WTC11 (cell line): ENCODE measurements around the gene MITF. TPM values are rescaled to one million over a fixed set of nuclear protein-coding genes. Genes with fewer than 3 reads are reported as not detected.

Experiments
- ATAC-seq: fragments of 200-7000 bp; cut with Tn5 transposase; 2 replicates; pipeline ENCODE4 v1.10.0; 2021; ENCODE audit warnings: mild to moderate bottlenecking, moderate library complexity
- CTCF ChIA-PET: fragments of 300-600 bp; sonication (Branson Sonifier 250); formaldehyde crosslinking; loops from one replicate; lab custom pipeline; 2021; ENCODE audit warnings: antibody characterized with exemption; lab: Charles Lee
- POLR2A ChIA-PET: fragments of 350-600 bp; sonication (Branson Sonifier 250); formaldehyde crosslinking; loops from one replicate; lab custom pipeline; 2021; ENCODE audit warnings: antibody characterized with exemption; lab: Charles Lee
- DNase-seq: peaks from one replicate; pipeline ENCODE4 v3.0.0; 2021; ENCODE audit warnings: low spot score
- H3K27ac Mint-ChIP-seq: 2 replicates; pipeline ENCODE4 v1.8.0; 2021; ENCODE audit warnings: mixed read lengths
- H3K27me3 Mint-ChIP-seq: 2 replicates; pipeline ENCODE4 v1.8.0; 2021; ENCODE audit warnings: low read depth, mild to moderate bottlenecking, moderate library complexity, mixed read lengths
- H3K36me3 Mint-ChIP-seq: 2 replicates; pipeline ENCODE4 v1.8.0; 2021; ENCODE audit warnings: mixed read lengths
- H3K4me1 Mint-ChIP-seq: 2 replicates; pipeline ENCODE4 v1.8.0; 2022; ENCODE audit warnings: mixed read lengths
- H3K4me3 Mint-ChIP-seq: 2 replicates; pipeline ENCODE4 v1.8.0; 2021; ENCODE audit warnings: mild to moderate bottlenecking, moderate library complexity, mixed read lengths
- H3K9me3 Mint-ChIP-seq: 2 replicates; pipeline ENCODE4 v1.8.0; 2021; ENCODE audit warnings: mixed read lengths
- CREM ChIP-seq: sonication (generic); formaldehyde crosslinking; IDR thresholded peaks from 2 replicates; pipeline ENCODE4 v1.8.1; 2022; ENCODE audit warnings: mild to moderate bottlenecking, missing genetic modification reagents, moderate library complexity
- EMX1 ChIP-seq: fragments of 250-450 bp; sonication (Bioruptor Pico); IDR thresholded peaks from 2 replicates; pipeline ENCODE4 v1.8.0; 2021; ENCODE audit warnings: mild to moderate bottlenecking
- HMGA2 ChIP-seq: fragments of 250-450 bp; sonication (Bioruptor Pico); IDR thresholded peaks from 2 replicates; pipeline ENCODE4 v1.4.0; 2021; ENCODE audit warnings: mild to moderate bottlenecking, moderate library complexity
- JAZF1 ChIP-seq: fragments of 250-450 bp; sonication (Bioruptor Pico); IDR thresholded peaks from 2 replicates; pipeline ENCODE4 v1.9.0; 2021; ENCODE audit warnings: moderate library complexity, mild to moderate bottlenecking, inconsistent platforms
- KAT7 ChIP-seq: sonication (generic); formaldehyde crosslinking; IDR thresholded peaks from 2 replicates; pipeline ENCODE4 v1.8.1; 2023; ENCODE audit warnings: missing genetic modification reagents, mild to moderate bottlenecking, borderline replicate concordance
- NR1H2 ChIP-seq: sonication (generic); formaldehyde crosslinking; IDR thresholded peaks from 2 replicates; pipeline ENCODE4 v1.9.0; 2021; ENCODE audit warnings: mild to moderate bottlenecking, moderate library complexity, missing genetic modification reagents
- PRRX2 ChIP-seq: fragments of 250-450 bp; sonication (Bioruptor Pico); IDR thresholded peaks from 2 replicates; pipeline ENCODE4 v1.8.0; 2021; ENCODE audit warnings: mild to moderate bottlenecking
- SMAD4 ChIP-seq: sonication (generic); formaldehyde crosslinking; IDR thresholded peaks from 2 replicates; pipeline ENCODE4 v1.8.0; 2022; ENCODE audit warnings: mild to moderate bottlenecking, missing genetic modification reagents
- SOX15 ChIP-seq: fragments of 250-450 bp; sonication (Bioruptor Pico); IDR thresholded peaks from 2 replicates; pipeline ENCODE4 v1.9.0; 2021; ENCODE audit warnings: mild to moderate bottlenecking
- TEAD4 ChIP-seq: sonication (generic); formaldehyde crosslinking; IDR thresholded peaks from 2 replicates; pipeline ENCODE4 v1.8.0; 2022; ENCODE audit warnings: mild to moderate bottlenecking, missing genetic modification reagents
- ZNF263 ChIP-seq: sonication (generic); formaldehyde crosslinking; IDR thresholded peaks from 2 replicates; pipeline ENCODE4 v1.8.1; 2022; ENCODE audit warnings: low read depth, mild to moderate bottlenecking, moderate library complexity, missing genetic modification reagents
- ZNF671 ChIP-seq: fragments of 250-450 bp; sonication (Bioruptor Pico); IDR thresholded peaks from 2 replicates; pipeline ENCODE4 v1.8.0; 2021; ENCODE audit warnings: mild to moderate bottlenecking
- total RNA-seq: library from RNA; stranded (reverse); gene quantifications from 3 replicates; pipeline ENCODE4 v1.2.3, GENCODE V29; 2021
- TF ChIP-seq, protein P1 (sequence below): sonication (generic); formaldehyde crosslinking; IDR thresholded peaks from 2 replicates; pipeline ENCODE4 v1.8.1; 2022; ENCODE audit warnings: mild to moderate bottlenecking, missing genetic modification reagents, moderate library complexity, borderline replicate concordance
- TF ChIP-seq, protein P2 (sequence below): fragments of 250-450 bp; sonication (Bioruptor Pico); IDR thresholded peaks from 2 replicates; pipeline ENCODE4 v2.1.2; 2022; ENCODE audit warnings: mild to moderate bottlenecking, moderate library complexity
- TF ChIP-seq, protein P3 (sequence below): sonication (generic); formaldehyde crosslinking; IDR thresholded peaks from 2 replicates; pipeline ENCODE4 v1.8.1; 2023; ENCODE audit warnings: mild to moderate bottlenecking, missing genetic modification reagents, moderate library complexity
- TF ChIP-seq, protein P4 (sequence below): fragments of 250-450 bp; sonication (Bioruptor Pico); IDR thresholded peaks from 2 replicates; pipeline ENCODE4 v1.9.0; 2021; ENCODE audit warnings: mild to moderate bottlenecking
- TF ChIP-seq, protein P5 (sequence below): fragments of 250-450 bp; sonication (Bioruptor Pico); conservative IDR thresholded peaks from 2 replicates; pipeline ENCODE4 v1.9.0; 2021; ENCODE audit warnings: mild to moderate bottlenecking
- TF ChIP-seq, protein P6 (sequence below): sonication (generic); formaldehyde crosslinking; IDR thresholded peaks from 2 replicates; pipeline ENCODE4 v1.8.1; 2023; ENCODE audit warnings: mild to moderate bottlenecking, missing genetic modification reagents, moderate library complexity
- TF ChIP-seq, protein P7 (sequence below): sonication (generic); formaldehyde crosslinking; IDR thresholded peaks from 2 replicates; pipeline ENCODE4 v1.8.0; 2022; ENCODE audit warnings: missing genetic modification reagents

Gene MITF
- total RNA-seq, 1 experiment from 2014 or later = 1.3 TPM

DNA sequence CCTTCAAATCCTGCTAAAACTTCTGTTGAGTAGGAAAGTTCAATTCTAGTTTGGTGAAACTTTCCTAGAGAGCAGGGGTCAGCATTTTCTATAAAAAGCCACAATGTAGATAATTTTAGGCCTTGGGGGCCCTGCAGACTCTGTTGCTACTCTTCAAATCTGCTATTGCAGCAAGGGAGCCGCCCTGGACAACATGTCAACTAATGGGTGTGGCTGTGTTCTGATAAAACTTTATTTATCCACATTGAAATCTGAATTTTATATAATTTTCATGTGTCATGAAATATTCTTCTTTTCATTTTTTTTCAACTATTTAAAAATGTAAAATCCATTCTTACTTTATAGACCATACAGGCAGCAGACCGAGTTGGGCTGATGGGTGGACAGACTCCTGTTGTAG, 192.8 kb downstream of the MITF start:
- Mint-ChIP-seq H3K4me3 (no peak overlapping the region), H3K4me1 (no peaks in the 10 kb centered on the region), H3K27ac (no peak overlapping the region), H3K9me3 (no peaks in the 10 kb centered on the region), H3K36me3 (no peaks in the 10 kb centered on the region), H3K27me3 (no peaks in the 10 kb centered on the region)
- ChIA-PET CTCF (no interaction called here), POLR2A (no interaction called here)
- TF ChIP-seq JAZF1 (CRISPR knock-in tag) (no peak), NR1H2 (CRISPR knock-in tag) (no peak), EMX1 (CRISPR knock-in tag) (no peak), ZNF263 (CRISPR knock-in tag) (no peak), KAT7 (no peak), HMGA2 (CRISPR knock-in tag) (no peak), CREM (CRISPR knock-in tag) (no peak), TEAD4 (CRISPR knock-in tag) (no peak), PRRX2 (CRISPR knock-in tag) (no peak), ZNF671 (CRISPR knock-in tag) (no peak)
- TF ChIP-seq, protein P1, sequence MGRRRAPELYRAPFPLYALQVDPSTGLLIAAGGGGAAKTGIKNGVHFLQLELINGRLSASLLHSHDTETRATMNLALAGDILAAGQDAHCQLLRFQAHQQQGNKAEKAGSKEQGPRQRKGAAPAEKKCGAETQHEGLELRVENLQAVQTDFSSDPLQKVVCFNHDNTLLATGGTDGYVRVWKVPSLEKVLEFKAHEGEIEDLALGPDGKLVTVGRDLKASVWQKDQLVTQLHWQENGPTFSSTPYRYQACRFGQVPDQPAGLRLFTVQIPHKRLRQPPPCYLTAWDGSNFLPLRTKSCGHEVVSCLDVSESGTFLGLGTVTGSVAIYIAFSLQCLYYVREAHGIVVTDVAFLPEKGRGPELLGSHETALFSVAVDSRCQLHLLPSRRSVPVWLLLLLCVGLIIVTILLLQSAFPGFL (CRISPR knock-in tag) = no peak
- TF ChIP-seq, protein P2, sequence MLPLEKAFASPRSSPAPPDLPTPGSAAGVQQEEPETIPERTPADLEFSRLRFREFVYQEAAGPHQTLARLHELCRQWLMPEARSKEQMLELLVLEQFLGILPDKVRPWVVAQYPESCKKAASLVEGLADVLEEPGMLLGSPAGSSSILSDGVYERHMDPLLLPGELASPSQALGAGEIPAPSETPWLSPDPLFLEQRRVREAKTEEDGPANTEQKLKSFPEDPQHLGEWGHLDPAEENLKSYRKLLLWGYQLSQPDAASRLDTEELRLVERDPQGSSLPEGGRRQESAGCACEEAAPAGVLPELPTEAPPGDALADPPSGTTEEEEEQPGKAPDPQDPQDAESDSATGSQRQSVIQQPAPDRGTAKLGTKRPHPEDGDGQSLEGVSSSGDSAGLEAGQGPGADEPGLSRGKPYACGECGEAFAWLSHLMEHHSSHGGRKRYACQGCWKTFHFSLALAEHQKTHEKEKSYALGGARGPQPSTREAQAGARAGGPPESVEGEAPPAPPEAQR = no peak
- TF ChIP-seq, protein P3, sequence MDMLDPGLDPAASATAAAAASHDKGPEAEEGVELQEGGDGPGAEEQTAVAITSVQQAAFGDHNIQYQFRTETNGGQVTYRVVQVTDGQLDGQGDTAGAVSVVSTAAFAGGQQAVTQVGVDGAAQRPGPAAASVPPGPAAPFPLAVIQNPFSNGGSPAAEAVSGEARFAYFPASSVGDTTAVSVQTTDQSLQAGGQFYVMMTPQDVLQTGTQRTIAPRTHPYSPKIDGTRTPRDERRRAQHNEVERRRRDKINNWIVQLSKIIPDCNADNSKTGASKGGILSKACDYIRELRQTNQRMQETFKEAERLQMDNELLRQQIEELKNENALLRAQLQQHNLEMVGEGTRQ (CRISPR knock-in tag) = no peak
- TF ChIP-seq, protein P4, sequence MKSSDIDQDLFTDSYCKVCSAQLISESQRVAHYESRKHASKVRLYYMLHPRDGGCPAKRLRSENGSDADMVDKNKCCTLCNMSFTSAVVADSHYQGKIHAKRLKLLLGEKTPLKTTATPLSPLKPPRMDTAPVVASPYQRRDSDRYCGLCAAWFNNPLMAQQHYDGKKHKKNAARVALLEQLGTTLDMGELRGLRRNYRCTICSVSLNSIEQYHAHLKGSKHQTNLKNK = no peak
- TF ChIP-seq, protein P5, sequence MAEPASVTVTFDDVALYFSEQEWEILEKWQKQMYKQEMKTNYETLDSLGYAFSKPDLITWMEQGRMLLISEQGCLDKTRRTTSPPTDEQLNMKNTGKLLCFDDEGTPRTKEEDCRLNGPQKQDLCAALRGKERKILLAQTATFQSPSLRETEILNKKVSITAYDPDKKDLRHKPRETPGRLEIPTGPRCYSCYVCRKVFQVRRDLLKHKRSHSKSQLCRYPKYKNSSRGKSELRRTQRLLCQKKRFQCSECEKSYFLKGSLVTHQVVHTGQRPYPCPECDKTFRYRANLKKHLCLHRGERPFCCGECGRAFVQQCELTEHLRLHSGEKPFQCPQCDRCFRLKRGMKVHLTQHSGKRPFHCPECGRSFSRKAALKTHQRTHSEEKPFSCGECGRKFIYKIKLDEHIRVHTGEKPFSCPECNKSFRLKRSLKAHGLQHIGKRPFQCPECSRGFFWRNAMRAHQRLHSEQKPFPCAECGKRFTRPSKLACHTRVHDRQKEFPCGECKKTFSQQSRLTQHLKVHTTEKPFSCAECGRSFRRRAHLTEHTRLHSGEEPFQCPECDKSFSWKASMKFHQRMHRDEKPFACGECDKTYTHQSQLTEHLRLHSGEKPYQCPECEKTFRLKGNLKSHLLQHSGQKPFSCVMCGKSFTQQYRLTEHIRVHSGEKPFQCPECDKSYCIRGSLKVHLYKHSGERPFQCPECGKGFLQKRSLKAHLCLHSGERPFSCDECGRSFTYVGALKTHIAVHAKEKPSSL (CRISPR knock-in tag) = no peak
- ATAC-seq (no peak), DNase-seq (no peak)

DNA sequence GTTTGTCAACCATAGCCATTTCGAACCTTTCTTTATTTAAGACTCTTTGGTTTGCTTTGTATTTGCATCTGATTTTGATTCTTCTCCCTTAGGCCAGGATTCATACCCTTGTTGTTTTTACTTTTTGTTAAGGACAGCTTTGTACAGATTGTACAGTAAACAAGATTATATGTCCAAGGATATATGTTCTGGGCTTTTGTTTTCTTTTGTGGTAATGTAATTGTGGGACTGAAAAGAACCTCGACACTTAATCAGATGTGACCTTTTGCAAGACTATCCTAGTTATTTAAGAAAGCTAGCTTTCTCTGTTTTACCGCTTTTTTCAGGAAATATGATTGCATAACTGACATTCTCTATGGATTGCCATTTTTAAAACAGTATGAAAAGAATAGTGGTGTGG, 193.2 kb downstream of the MITF start:
- DNase-seq = no peak
- H3K27ac Mint-ChIP-seq = no peak overlapping the region
- POLR2A ChIA-PET = no interaction called here
- TF ChIP-seq, protein P6, sequence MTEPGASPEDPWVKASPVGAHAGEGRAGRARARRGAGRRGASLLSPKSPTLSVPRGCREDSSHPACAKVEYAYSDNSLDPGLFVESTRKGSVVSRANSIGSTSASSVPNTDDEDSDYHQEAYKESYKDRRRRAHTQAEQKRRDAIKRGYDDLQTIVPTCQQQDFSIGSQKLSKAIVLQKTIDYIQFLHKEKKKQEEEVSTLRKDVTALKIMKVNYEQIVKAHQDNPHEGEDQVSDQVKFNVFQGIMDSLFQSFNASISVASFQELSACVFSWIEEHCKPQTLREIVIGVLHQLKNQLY (CRISPR knock-in tag) = no peak
- TF ChIP-seq NR1H2 (CRISPR knock-in tag) (no peak), SOX15 (CRISPR knock-in tag) (no peak), SMAD4 (CRISPR knock-in tag) (no peak)
- TF ChIP-seq, protein P7, sequence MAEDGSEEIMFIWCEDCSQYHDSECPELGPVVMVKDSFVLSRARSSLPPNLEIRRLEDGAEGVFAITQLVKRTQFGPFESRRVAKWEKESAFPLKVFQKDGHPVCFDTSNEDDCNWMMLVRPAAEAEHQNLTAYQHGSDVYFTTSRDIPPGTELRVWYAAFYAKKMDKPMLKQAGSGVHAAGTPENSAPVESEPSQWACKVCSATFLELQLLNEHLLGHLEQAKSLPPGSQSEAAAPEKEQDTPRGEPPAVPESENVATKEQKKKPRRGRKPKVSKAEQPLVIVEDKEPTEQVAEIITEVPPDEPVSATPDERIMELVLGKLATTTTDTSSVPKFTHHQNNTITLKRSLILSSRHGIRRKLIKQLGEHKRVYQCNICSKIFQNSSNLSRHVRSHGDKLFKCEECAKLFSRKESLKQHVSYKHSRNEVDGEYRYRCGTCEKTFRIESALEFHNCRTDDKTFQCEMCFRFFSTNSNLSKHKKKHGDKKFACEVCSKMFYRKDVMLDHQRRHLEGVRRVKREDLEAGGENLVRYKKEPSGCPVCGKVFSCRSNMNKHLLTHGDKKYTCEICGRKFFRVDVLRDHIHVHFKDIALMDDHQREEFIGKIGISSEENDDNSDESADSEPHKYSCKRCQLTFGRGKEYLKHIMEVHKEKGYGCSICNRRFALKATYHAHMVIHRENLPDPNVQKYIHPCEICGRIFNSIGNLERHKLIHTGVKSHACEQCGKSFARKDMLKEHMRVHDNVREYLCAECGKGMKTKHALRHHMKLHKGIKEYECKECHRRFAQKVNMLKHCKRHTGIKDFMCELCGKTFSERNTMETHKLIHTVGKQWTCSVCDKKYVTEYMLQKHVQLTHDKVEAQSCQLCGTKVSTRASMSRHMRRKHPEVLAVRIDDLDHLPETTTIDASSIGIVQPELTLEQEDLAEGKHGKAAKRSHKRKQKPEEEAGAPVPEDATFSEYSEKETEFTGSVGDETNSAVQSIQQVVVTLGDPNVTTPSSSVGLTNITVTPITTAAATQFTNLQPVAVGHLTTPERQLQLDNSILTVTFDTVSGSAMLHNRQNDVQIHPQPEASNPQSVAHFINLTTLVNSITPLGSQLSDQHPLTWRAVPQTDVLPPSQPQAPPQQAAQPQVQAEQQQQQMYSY = no peak
- TF ChIP-seq, all 79 proteins: peak for 0
- CTCF ChIA-PET = no interaction called here
- ATAC-seq = no peak
- Mint-ChIP-seq H3K4me1 (no peaks in the 10 kb centered on the region), H3K36me3 (no peaks in the 10 kb centered on the region), H3K27me3 (no peaks in the 10 kb centered on the region), H3K9me3 (no peaks in the 10 kb centered on the region), H3K4me3 (no peak overlapping the region)
